GM12878 (cell line): ENCODE data around the gene NACC1. TPM values are rescaled to one million over a fixed set of nuclear protein-coding genes. Genes with fewer than 3 reads are reported as not detected.
A peak's percentile ranks its signal among the peaks of the same experiment; 100 is the strongest.

Experiments
- CBFB ChIP-seq: IDR thresholded peaks from 2 replicates; pipeline ENCODE4 v1.6.1; 2016; ENCODE audit warnings: antibody characterized with exemption, low read depth
- CBX3 ChIP-seq: fragments of 200-600 bp; sonication (generic); IDR thresholded peaks from 2 replicates; pipeline ENCODE4 v1.6.1; 2016; ENCODE audit warnings: low read depth, borderline replicate concordance
- CUX1 ChIP-seq: IDR thresholded peaks from 2 replicates; pipeline ENCODE4 v1.6.1; 2012; ENCODE audit warnings: improper control_type of control experiment, low read depth, low read length; ENCODE audit not compliant: insufficient replicate concordance
- EGR1 ChIP-seq, 2 experiments: IDR thresholded peaks; 1 replicate in 1 of 2; 2 replicates in 1 of 2; pipeline ENCODE4 v1.6.1; 2011 to 2012; ENCODE audit warnings: low read depth in 2 of 2, low read length in 2 of 2, borderline replicate concordance in 1 of 2, mild to moderate bottlenecking in 1 of 2, moderate library complexity in 1 of 2
- ESRRA ChIP-seq: IDR thresholded peaks from 2 replicates; pipeline ENCODE4 v1.6.1; 2012; ENCODE audit warnings: mild to moderate bottlenecking, low read length, improper control_type of control experiment
- EZH2 ChIP-seq: IDR thresholded peaks from 2 replicates; pipeline ENCODE4 v1.6.1; 2012; ENCODE audit warnings: low read depth, mild to moderate bottlenecking, control low read depth, inconsistent platforms, low read length, borderline replicate concordance; ENCODE audit not compliant: control insufficient read depth
- IKZF1 ChIP-seq: fragments of 450-650 bp; conservative IDR thresholded peaks from 2 replicates; pipeline ENCODE4 v1.6.1; 2017; ENCODE audit warnings: antibody characterized with exemption, mild to moderate bottlenecking
- MEF2B ChIP-seq: fragments of 450-650 bp; IDR thresholded peaks from 2 replicates; pipeline ENCODE4 v1.6.1; 2018; ENCODE audit warnings: mild to moderate bottlenecking, moderate library complexity; ENCODE audit not compliant: partially characterized antibody, poor library complexity, severe bottlenecking
- MLLT1 ChIP-seq: fragments of 450-650 bp; IDR thresholded peaks from 2 replicates; pipeline ENCODE4 v1.6.1; 2016; ENCODE audit warnings: mild to moderate bottlenecking
- MTA2 ChIP-seq: fragments of 450-650 bp; IDR thresholded peaks from 2 replicates; pipeline ENCODE4 v1.6.1; 2016; ENCODE audit warnings: low read depth, mild to moderate bottlenecking, moderate library complexity
- MTA3 ChIP-seq: IDR thresholded peaks from 2 replicates; pipeline ENCODE4 v1.6.1; 2012; ENCODE audit warnings: low read length, inconsistent platforms, borderline replicate concordance
- NFIC ChIP-seq: IDR thresholded peaks from 2 replicates; pipeline ENCODE4 v1.6.1; 2012; ENCODE audit warnings: low read depth, mild to moderate bottlenecking, inconsistent platforms, low read length, moderate library complexity
- SKIL ChIP-seq: fragments of 450-650 bp; IDR thresholded peaks from 2 replicates; pipeline ENCODE4 v1.6.1; 2017; ENCODE audit warnings: mild to moderate bottlenecking, low read depth, inconsistent platforms; ENCODE audit not compliant: poor library complexity, severe bottlenecking
- ZBTB40 ChIP-seq: fragments of 450-650 bp; IDR thresholded peaks from 2 replicates; pipeline ENCODE4 v1.6.1; 2016; ENCODE audit warnings: mild to moderate bottlenecking, moderate library complexity, borderline replicate concordance
- ZNF217 ChIP-seq: fragments of 450-650 bp; IDR thresholded peaks from 2 replicates; pipeline ENCODE4 v1.6.1; 2017; ENCODE audit warnings: antibody characterized with exemption, mild to moderate bottlenecking
- ZNF24 ChIP-seq: fragments of 450-650 bp; IDR thresholded peaks from 2 replicates; pipeline ENCODE4 v1.6.1; 2017; ENCODE audit warnings: antibody characterized with exemption, mild to moderate bottlenecking
- polyA plus RNA-seq, 11 experiments: library from polyadenylated mRNA; depleted of rRNA in 4 of 11; unstranded in 6 of 11; stranded (reverse) in 5 of 11; fragments of >200 nt; fragmentation: Nextera tagmentation in 4 of 11; fragmentation: Illumina TruSeq in 1 of 11; extraction: Ambion mirVana in 4 of 11; extraction: Trizol in 1 of 11; gene quantifications; 1 replicate in 1 of 11; 2 replicates in 10 of 11; pipeline versions ENCODE4 v1.2.1 to v1.2.3, GENCODE V29; 2011 to 2016; ENCODE audit warnings: inconsistent platforms in 2 of 11, missing spikeins in 2 of 11, low read depth in 1 of 11
- total RNA-seq, 4 experiments: library from RNA; depleted of rRNA in 3 of 4; stranded (reverse); fragments of >200 nt in 3 of 4; fragmentation: Illumina TruSeq in 1 of 4; extraction: Trizol in 1 of 4; gene quantifications; 2 replicates each; pipeline versions ENCODE4 v1.2.1 to v1.2.3, GENCODE V29; 2013 to 2021

Gene NACC1
- total and polyA plus RNA-seq, 10 of the 15 experiments (the other 5 are each of a cell fraction or from before 2014, with no cell fraction given), result 0.18 to 120 (median 19.2) TPM

GRCh38 chr19:13117772-13118423 is at the start of gene NACC1 (continued):
- no peak; the same call in 1 of the 2 replicates for TF ChIP-seq ZBTB40
- TF ChIP-seq IKZF1, result peak; percentile 67; the same call in 1 of the 2 replicates
- TF ChIP-seq MEF2B, result peak; percentile 92
- peak; percentile 96 for TF ChIP-seq ZNF217
- TF ChIP-seq ESRRA, result no peak
- TF ChIP-seq NFIC, result no peak
- no peak for TF ChIP-seq CBFB
- no peak for TF ChIP-seq ZNF24
- TF ChIP-seq EZH2, result no peak
- TF ChIP-seq MTA3, result no peak
- TF ChIP-seq EGR1 (IDR thresholded peaks at IDR 0.05; ENCODE audit: borderline replicate concordance in 1 of 2, low read depth in 2 of 2, low read length in 2 of 2), result peak in 1 of 2 experiments; percentile 64; a peak in 1 of 3 replicates
- TF ChIP-seq MTA2, result no peak
- no peak for TF ChIP-seq CUX1
- no peak for TF ChIP-seq CBX3
- TF ChIP-seq SKIL, result no peak
- TF ChIP-seq MLLT1, result peak; percentile 99
